ENCODE measurements around the gene DDX42.
"Not testable (repeated sequence)": the region's sequence is repeated elsewhere in the genome, so short reads cannot be mapped to it uniquely, and the experiment has no call there.

The DDX42 gene

DNA sequence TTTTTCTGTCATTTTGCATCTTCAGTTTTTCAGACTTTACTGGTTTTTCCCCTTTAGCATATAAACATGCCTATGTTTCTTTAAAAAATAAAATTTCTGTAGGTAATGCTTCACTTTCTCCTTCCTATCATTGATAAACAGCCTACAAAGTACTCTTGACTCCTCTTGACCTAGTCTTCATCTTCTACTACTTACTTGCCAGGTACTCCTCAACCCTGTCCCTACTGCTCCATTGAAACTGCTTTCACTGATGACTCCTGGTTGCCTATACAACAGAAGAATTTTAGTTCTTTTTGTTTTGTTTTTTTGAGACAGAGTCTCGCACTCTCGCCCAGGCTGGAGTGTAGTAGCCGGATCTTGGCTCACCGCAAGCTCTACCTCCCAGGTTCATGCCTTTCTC is 7.0 kb downstream of the DDX42 start:
- DNase-seq (ENCODE audit: low spot score) = no peak

DNA sequence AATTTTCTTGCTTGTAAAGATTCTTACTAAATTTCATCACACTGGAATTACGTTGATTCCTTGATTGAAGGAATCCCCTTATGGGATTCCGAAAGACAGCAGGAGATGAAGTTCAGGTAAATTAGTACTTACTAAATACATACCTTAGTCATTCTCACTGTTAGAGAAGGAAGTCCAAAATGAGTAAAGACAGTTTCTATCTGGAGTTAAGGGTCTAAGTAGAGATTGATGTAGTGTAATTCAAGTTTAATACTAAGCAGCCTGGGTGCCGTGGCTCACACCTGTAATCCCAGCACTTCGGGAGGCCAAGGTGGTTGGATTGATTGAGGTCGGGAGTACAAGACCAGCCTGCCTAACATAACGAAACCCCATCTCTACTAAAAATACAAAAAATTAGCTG is 9.6 kb downstream of the DDX42 start:
- no peak for DNase-seq (ENCODE audit: low spot score)

- DNase-seq (ENCODE audit: low spot score) = no peak
Measured at GRCh38 chr17:63785556-63785955, 11.6 kb downstream of the DDX42 start.

- DNase-seq (ENCODE audit: low spot score) = no peak
Measured at GRCh38 chr17:63786117-63786516, 12.1 kb downstream of the DDX42 start.

GRCh38 chr17:63786971-63787711 is 13.2 kb downstream of the DDX42 start:
- no peak for DNase-seq (ENCODE audit: low spot score)

- no peak for DNase-seq (ENCODE audit: low spot score)
Measured at GRCh38 chr17:63790057-63790456, 16.1 kb downstream of the DDX42 start.

- DNase-seq (ENCODE audit: low spot score) = no peak
Measured at GRCh38 chr17:63792055-63792729, 18.2 kb downstream of the DDX42 start.

- DNase-seq (ENCODE audit: low spot score) = not testable (repeated sequence)
Measured at GRCh38 chr17:63796375-63796774, 22.4 kb downstream of the DDX42 start.

- DNase-seq (ENCODE audit: low spot score) = no peak
Measured at GRCh38 chr17:63798572-63799106, 24.7 kb downstream of the DDX42 start.

DNA sequence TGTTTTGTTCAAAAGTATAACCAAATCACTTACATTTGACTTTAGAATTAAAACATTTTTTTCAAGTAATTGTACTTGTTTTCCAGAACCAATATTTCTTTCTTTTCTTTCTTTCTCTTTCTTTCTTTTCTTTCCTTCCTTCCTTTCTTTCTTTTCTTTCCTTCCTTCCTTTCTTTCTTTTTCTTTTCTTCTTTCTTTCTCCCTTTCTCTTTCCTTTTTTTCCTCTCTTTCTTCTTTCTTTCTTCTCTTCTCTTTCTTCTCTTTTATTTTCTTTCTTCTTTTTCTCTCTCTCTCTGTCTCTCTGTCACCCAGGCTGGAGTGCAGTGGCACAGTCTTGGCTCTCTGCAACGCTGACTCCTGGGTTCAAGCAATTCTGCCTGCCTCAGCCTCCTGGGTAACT is 26.8 kb downstream of the DDX42 start:
- DNase-seq (ENCODE audit: low spot score) = no peak

DNA sequence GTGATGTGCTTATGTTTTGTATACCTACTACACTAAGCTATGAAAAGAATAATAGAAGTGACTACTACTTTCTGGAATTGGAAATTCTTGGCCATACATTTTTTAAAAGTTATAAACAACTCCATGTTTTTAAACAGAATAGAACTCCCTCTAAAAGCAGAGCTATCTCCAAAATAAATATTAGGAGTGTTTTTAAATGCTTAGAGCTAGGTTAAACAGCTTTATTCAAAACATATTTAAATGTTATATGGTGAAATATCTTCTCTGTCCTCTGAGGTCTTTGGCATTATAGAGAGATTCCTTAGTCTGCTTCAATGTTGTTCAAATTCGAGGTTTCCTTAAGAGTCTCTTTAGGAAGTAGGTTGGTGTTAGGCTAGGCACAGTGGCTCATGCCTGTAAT is 30.4 kb downstream of the DDX42 start:
- no peak for DNase-seq (ENCODE audit: low spot score)

- no peak for DNase-seq (ENCODE audit: low spot score)
Measured at GRCh38 chr17:63805591-63805990, 31.6 kb downstream of the DDX42 start.

GRCh38 chr17:63809970-63810369 is 36.0 kb downstream of the DDX42 start:
- DNase-seq (ENCODE audit: low spot score) = no peak

- no peak for DNase-seq (ENCODE audit: low spot score)
Measured at GRCh38 chr17:63816123-63816522, 42.2 kb downstream of the DDX42 start.

GRCh38 chr17:63816669-63817068 is 42.7 kb downstream of the DDX42 start:
- no peak for DNase-seq (ENCODE audit: low spot score)

GRCh38 chr17:63817736-63818385 is 43.9 kb downstream of the DDX42 start:
- no peak for DNase-seq (ENCODE audit: low spot score)

DNA sequence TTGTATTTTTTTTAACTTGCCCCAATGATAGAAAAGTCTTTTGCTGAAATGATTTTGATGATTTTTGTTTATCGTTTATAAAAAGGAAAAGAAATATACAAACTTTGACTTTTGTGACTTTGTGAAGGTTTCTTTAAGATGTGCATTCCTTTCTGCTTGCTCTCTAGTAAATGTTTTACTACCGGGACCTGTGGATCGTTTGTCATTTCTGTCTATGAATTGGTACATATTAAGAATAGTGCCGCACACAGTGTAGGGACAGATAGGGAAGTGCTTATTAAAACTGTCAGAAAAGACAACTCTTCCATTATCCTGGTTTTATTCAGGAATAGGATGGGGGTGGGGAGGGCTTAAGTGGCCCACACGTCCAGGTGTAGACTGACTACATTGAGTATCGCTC is 45.2 kb downstream of the DDX42 start:
- no peak for DNase-seq (ENCODE audit: low spot score)

DNA sequence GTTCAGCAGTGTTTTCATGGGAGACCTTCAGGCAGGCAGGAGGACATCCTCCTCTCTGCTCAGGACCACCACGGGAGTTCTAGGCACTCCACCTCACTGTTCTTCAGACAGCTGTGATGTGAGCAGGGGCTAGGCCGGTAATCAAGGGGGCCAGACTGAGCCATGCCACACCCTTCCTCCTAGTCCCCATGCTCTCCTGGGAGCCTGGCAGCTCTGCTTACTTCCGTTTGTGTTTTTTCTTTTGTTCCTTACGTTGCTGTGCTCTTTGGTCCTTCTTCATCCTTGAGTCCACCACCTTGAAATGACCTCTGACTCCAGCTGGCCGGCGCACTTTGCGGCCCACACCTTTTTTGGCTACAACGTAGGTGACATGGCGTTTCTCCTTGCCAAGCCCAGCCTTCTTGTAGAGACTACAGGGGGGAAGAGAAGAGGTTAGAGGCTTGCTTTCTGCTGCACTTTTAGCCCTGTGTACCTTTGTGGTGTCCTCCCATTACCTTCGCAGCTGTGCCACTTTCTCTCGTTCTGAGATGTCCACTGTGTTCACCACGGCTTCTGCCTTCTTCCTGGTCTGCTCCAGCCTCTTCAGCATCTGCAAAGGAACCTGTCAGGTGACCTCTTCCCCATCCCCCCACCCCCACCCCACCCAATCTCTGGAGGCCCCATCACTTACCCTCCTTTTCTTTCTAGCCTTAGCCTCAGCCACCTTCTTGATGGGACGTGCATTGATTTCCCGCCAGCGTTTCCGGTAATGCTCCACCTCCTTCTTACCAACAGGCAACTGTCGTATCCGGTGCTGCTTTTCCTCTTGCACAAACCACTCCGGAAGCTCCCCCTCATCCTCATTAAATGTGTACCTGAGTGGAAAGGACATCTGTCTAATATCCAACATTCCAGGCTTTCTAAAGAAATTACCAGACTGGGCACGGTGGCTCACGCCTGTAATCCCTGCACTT is 45.9 kb downstream of the DDX42 start:
- no peak for DNase-seq (ENCODE audit: low spot score)

- DNase-seq (ENCODE audit: low spot score) = no peak
Measured at GRCh38 chr17:63820963-63821561, 47.1 kb downstream of the DDX42 start.

- no peak for DNase-seq (ENCODE audit: low spot score)
Measured at GRCh38 chr17:63821804-63822203, 47.8 kb downstream of the DDX42 start.

GRCh38 chr17:63822537-63822936 is 48.6 kb downstream of the DDX42 start:
- no peak for DNase-seq (ENCODE audit: low spot score)

Measured in RKO (cell line).